Measurements from ENCODE around the gene LARGE2. TPM values are rescaled to one million over a fixed set of nuclear protein-coding genes. Genes with fewer than 3 reads are reported as not detected.

Gene LARGE2
- total and polyA plus RNA-seq, 2 of the 13 experiments (the other 11 are each of a cell fraction or from before 2014, with no cell fraction given): 8.5 to 21.6 TPM

GRCh38 chr11:45917623-45918330, 4.7 kb upstream of the LARGE2 start, which contains the start of gene PEX16 (continued):
- no peak for TF ChIP-seq ZNF704 (CRISPR knock-in tag; IDR thresholded peaks at IDR 0.05; ENCODE audit: borderline replicate concordance)
- peak; percentile 64; the same call in 1 of the 2 replicates for TF ChIP-seq ZFY (CRISPR knock-in tag; IDR thresholded peaks at IDR 0.05)
- TF ChIP-seq ZNF572 (CRISPR knock-in tag; IDR thresholded peaks at IDR 0.05): peak; percentile 100
- 0 out of 2 replicates have a peak, but pooled peaks have one; percentile 51 for TF ChIP-seq PPARG (CRISPR knock-in tag; conservative IDR thresholded peaks at IDR 0.05)
- TF ChIP-seq UBTF (CRISPR knock-in tag; IDR thresholded peaks at IDR 0.05): no peak; the same call in 1 of the 2 replicates
- no peak for TF ChIP-seq ZBTB10 (CRISPR knock-in tag; IDR thresholded peaks at IDR 0.05; ENCODE audit: borderline replicate concordance)
- peak; percentile 38; the same call in 1 of the 2 replicates for TF ChIP-seq ZNF224 (CRISPR knock-in tag; IDR thresholded peaks at IDR 0.05)
- no peak for TF ChIP-seq STAG1 (CRISPR knock-in tag; IDR thresholded peaks at IDR 0.05)
- peak; percentile 73; the same call in 1 of the 2 replicates for TF ChIP-seq ZNF691 (CRISPR knock-in tag; IDR thresholded peaks at IDR 0.05; ENCODE audit: borderline replicate concordance, low read depth)
- peak; percentile 27; the same call in 1 of the 2 replicates for TF ChIP-seq ZMYM4 (CRISPR knock-in tag; IDR thresholded peaks at IDR 0.05)
- peak; percentile 34 for TF ChIP-seq RBM39 (IDR thresholded peaks at IDR 0.05; ENCODE audit: low read depth, low read length, poor library complexity, severe bottlenecking)
- no peak for TF ChIP-seq CTCF (CRISPR knock-in tag; IDR thresholded peaks at IDR 0.05)
- TF ChIP-seq PRDM10 (CRISPR knock-in tag; IDR thresholded peaks at IDR 0.05; ENCODE audit: low read depth): no peak
- 0 out of 2 replicates have a peak, but pooled peaks have one; percentile 24 for TF ChIP-seq ZNF337 (CRISPR knock-in tag; IDR thresholded peaks at IDR 0.05; ENCODE audit: borderline replicate concordance, low read depth)

All from HepG2 (cell line).